SU-DHL-6 (cell line): ENCODE measurements around the gene SLC7A10.

Source experiments
- H2AFZ ChIP-seq: fragments of 200-600 bp; sonication (generic); 2 replicates; pipeline ENCODE4 v1.6.1; 2014; ENCODE audit warnings: low read depth, mild to moderate bottlenecking, moderate library complexity, mixed read lengths, antibody characterized with exemption, low read length; ENCODE audit not compliant: severe bottlenecking
- H3F3A ChIP-seq: fragments of 200-600 bp; shearing (Covaris generic); 2 replicates; pipeline ENCODE4 v1.6.0; 2016; ENCODE audit warnings: antibody characterized with exemption, mild to moderate bottlenecking; ENCODE audit not compliant: insufficient read depth
- H3K27ac ChIP-seq: fragments of 200-600 bp; sonication (generic); 2 replicates; pipeline ENCODE4 v1.5.1; 2016; ENCODE audit warnings: low read depth, mild to moderate bottlenecking, low read length, moderate library complexity, mixed read lengths
- H3K27me3 ChIP-seq: fragments of 200-600 bp; sonication (generic), shearing (Covaris generic); 2 replicates; pipeline ENCODE4 v1.6.0; 2014; ENCODE audit warnings: mild to moderate bottlenecking, low read length
- H3K36me3 ChIP-seq: fragments of 200-600 bp; sonication (generic); 2 replicates; pipeline ENCODE4 v1.6.1; 2014; ENCODE audit warnings: mild to moderate bottlenecking, low read length, mixed read lengths
- H3K4me2 ChIP-seq: fragments of 300-600, 200-600 bp; shearing (Covaris generic), sonication (generic); 2 replicates; pipeline ENCODE4 v1.6.0; 2014; ENCODE audit warnings: low read length, low read depth, mild to moderate bottlenecking; ENCODE audit not compliant: poor library complexity, severe bottlenecking
- H3K4me3 ChIP-seq: fragments of 200-600 bp; sonication (generic); 2 replicates; pipeline ENCODE4 v1.5.1; 2014; ENCODE audit warnings: antibody characterized with exemption, low read length, mild to moderate bottlenecking, mixed read lengths; ENCODE audit not compliant: insufficient read depth, poor library complexity, severe bottlenecking
- H3K79me2 ChIP-seq: fragments of 200-600 bp; sonication (generic); 2 replicates; pipeline ENCODE4 v1.6.1; 2014; ENCODE audit warnings: mild to moderate bottlenecking, low read length, moderate library complexity; ENCODE audit not compliant: insufficient read depth
- H3K9ac ChIP-seq: fragments of 200-600 bp; sonication (generic); 2 replicates; pipeline ENCODE4 v1.7.0; 2014; ENCODE audit warnings: mild to moderate bottlenecking, low read length
- H3K9me2 ChIP-seq: fragments of 200-600 bp; sonication (generic); replicated peaks from 2 replicates; pipeline ENCODE4 v1.6.1; 2014; ENCODE audit warnings: low read length; ENCODE audit not compliant: insufficient read depth
- H3K9me3 ChIP-seq: fragments of 200-600 bp; sonication (generic); 2 replicates; pipeline ENCODE4 v1.6.1; 2014; ENCODE audit warnings: low read length, mixed read lengths; ENCODE audit not compliant: insufficient read depth
- H4K20me1 ChIP-seq: fragments of 200-600 bp; sonication (generic); 2 replicates; pipeline ENCODE4 v1.6.1; 2014; ENCODE audit warnings: low read depth, mild to moderate bottlenecking, antibody characterized with exemption, low read length, moderate library complexity, mixed read lengths
- EZH2phosphoT487 ChIP-seq: fragments of 200-600 bp; sonication (generic), shearing (Covaris generic); conservative IDR thresholded peaks from 2 replicates; pipeline ENCODE4 v1.6.1; 2018; ENCODE audit warnings: mild to moderate bottlenecking, antibody characterized with exemption, low read length, moderate library complexity, mixed read lengths
- TF ChIP-seq, protein P1 (sequence below): fragments of 200-600 bp; sonication (generic); IDR thresholded peaks from one replicate; pipeline ENCODE4 v1.5.1; 2017; ENCODE audit warnings: antibody characterized with exemption, mild to moderate bottlenecking, low read length, moderate library complexity; ENCODE audit not compliant: insufficient read depth, poor library complexity, severe bottlenecking

SLC7A10 gene

DNA sequence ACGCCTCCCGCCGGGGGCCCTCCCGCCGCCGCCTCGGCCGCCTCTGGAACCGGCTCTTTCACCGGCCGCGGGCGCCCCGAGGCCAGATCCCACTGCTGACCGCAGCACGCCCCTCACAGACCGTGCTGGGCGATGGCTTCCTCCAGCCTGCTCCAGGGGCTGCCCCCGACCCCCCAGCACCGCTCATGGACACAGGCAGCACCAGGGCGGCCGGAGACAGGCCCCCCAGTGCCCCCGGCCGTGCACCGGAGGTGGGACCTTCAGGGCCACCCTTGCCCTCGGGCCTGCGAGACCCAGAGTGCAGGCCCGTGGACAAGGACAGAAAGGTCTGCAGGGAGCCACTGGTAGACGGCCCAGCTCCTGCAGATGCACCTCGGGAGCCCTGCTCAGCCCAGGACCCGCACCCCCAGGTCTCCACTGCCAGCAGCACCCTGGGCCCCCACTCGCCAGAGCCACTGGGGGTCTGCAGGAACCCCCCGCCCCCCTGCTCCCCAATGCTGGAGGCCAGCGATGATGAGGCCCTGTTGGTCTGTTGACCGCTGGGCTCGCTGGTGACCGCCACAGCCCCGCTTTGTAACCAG is 18.5 kb downstream of the SLC7A10 start:
- TF ChIP-seq EZH2phosphoT487: no peak
- TF ChIP-seq, protein P1, sequence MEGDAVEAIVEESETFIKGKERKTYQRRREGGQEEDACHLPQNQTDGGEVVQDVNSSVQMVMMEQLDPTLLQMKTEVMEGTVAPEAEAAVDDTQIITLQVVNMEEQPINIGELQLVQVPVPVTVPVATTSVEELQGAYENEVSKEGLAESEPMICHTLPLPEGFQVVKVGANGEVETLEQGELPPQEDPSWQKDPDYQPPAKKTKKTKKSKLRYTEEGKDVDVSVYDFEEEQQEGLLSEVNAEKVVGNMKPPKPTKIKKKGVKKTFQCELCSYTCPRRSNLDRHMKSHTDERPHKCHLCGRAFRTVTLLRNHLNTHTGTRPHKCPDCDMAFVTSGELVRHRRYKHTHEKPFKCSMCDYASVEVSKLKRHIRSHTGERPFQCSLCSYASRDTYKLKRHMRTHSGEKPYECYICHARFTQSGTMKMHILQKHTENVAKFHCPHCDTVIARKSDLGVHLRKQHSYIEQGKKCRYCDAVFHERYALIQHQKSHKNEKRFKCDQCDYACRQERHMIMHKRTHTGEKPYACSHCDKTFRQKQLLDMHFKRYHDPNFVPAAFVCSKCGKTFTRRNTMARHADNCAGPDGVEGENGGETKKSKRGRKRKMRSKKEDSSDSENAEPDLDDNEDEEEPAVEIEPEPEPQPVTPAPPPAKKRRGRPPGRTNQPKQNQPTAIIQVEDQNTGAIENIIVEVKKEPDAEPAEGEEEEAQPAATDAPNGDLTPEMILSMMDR: no peak
- no peaks in the 10 kb centered on the region for H4K20me1 ChIP-seq
- H3K9me3 ChIP-seq: no peaks in the 10 kb centered on the region
- H3K4me3 ChIP-seq: no peak overlapping the region
- no peak overlapping the region for H2AFZ ChIP-seq
- no peak overlapping the region for H3K27ac ChIP-seq
- H3F3A ChIP-seq: no peaks in the 10 kb centered on the region
- H3K9ac ChIP-seq: no peak overlapping the region
- H3K9me2 ChIP-seq: no peaks in the 10 kb centered on the region
- H3K4me2 ChIP-seq: no peak overlapping the region
- no peaks in the 10 kb centered on the region for H3K79me2 ChIP-seq
- no peaks in the 10 kb centered on the region for H3K27me3 ChIP-seq
- H3K36me3 ChIP-seq: no peaks in the 10 kb centered on the region

DNA sequence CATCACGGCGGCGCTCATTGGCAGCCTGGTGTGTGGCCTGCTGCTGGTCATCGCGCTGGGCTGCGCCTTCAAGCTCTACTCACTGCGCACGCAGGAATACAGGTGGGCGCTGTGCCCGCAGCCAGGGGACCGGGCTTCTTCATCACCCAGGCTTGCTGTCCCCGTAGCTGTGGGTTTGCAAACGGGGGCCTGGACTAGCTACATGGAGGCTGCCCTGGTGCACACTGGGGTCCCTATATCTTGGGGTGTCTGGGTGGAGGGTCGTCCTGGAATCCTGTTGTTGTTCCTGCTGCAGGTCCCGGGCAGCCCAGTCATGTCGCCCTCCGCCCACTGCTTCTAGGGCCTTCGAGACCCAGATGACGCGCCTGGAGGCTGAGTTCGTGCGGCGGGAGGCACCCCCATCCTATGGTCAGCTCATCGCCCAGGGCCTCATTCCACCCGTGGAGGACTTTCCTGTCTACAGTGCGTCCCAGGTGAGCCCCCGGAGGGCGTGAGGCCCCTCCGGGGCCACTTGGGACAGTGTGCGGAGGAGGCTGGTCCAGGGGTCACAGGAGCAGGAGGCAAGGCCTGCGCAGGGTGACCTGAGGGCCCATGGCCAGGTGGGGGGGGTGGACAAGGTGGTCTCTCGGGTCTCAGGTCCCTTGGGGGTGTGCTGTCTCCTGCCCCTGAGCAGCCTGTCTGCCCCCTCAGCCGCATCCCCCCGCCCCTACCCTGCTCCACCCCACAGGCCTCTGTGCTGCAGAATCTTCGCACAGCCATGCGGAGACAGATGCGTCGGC is 19.2 kb downstream of the SLC7A10 start:
- Histone ChIP-seq H3K9ac (no peak overlapping the region), H3F3A (no peaks in the 10 kb centered on the region), H3K36me3 (no peaks in the 10 kb centered on the region), H3K27me3 (no peaks in the 10 kb centered on the region), H4K20me1 (no peaks in the 10 kb centered on the region), H2AFZ (no peak overlapping the region), H3K4me2 (no peak overlapping the region), H3K79me2 (no peaks in the 10 kb centered on the region), H3K9me2 (no peaks in the 10 kb centered on the region), H3K9me3 (no peaks in the 10 kb centered on the region), H3K27ac (no peak overlapping the region), H3K4me3 (no peak overlapping the region)
- TF ChIP-seq, protein P1: no peak
- no peak for TF ChIP-seq EZH2phosphoT487

DNA sequence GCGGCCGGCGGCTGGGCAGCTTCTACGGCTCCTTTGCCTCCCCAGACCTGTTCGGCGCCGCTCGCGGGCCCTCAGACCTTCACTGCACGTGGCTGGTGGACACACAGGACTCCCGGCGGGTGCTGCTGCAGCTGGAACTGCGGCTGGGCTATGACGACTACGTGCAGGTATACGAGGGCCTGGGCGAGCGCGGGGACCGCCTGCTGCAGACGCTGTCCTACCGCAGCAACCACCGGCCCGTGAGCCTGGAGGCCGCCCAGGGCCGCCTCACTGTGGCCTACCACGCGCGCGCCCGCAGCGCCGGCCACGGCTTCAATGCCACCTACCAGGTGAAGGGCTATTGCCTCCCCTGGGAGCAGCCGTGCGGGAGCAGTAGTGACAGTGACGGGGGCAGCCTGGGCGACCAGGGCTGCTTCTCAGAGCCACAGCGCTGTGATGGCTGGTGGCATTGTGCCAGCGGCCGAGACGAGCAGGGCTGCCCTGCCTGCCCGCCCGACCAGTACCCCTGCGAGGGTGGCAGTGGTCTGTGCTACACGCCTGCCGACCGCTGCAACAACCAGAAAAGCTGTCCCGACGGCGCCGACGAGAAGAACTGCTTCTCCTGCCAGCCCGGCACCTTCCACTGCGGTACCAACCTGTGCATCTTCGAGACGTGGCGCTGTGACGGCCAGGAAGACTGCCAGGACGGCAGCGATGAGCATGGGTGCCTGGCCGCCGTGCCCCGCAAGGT is 20.0 kb downstream of the SLC7A10 start:
- no peaks in the 10 kb centered on the region for H3K9me2 ChIP-seq
- H3K27me3 ChIP-seq: no peaks in the 10 kb centered on the region
- no peak overlapping the region for H3K4me3 ChIP-seq
- H3K36me3 ChIP-seq: no peaks in the 10 kb centered on the region
- H3K9me3 ChIP-seq: no peaks in the 10 kb centered on the region
- no peak overlapping the region for H3K4me2 ChIP-seq
- H2AFZ ChIP-seq: no peak overlapping the region
- no peaks in the 10 kb centered on the region for H4K20me1 ChIP-seq
- H3K27ac ChIP-seq: no peak overlapping the region
- TF ChIP-seq, protein P1: no peak
- TF ChIP-seq EZH2phosphoT487: no peak
- no peak overlapping the region for H3K9ac ChIP-seq
- H3F3A ChIP-seq: no peaks in the 10 kb centered on the region
- H3K79me2 ChIP-seq: no peaks in the 10 kb centered on the region
